Cardiac fibroblast (primary cell): ENCODE measurements around the gene ATP6V1D.

Experiments
- DNase-seq, 2 donors: peaks; one replicate each; pipeline versions ENCODE4 v3.0.0 to v3.0.0-alpha.2; 2010; ENCODE audit warnings: low read depth in 2 of 2
- H3K4me3 ChIP-seq, 2 donors: replicated peaks in 1 of 2; 1 replicate in 1 of 2; 2 replicates in 1 of 2; pipeline ENCODE4 v1.5.1; 2011; ENCODE audit warnings: low read depth in 2 of 2, low read length in 2 of 2, mild to moderate bottlenecking in 2 of 2, moderate library complexity in 1 of 2
- CTCF ChIP-seq: IDR thresholded peaks from one replicate; pipeline ENCODE4 v1.5.1; 2011; ENCODE audit warnings: low read depth, mild to moderate bottlenecking, low read length, inconsistent platforms

The ATP6V1D gene

GRCh38 chr14:67395086-67395875, 35.7 kb upstream of the ATP6V1D start:
- TF ChIP-seq CTCF, result no peak
- H3K4me3 ChIP-seq, result no peak overlapping the region
- no peak for DNase-seq

DNA sequence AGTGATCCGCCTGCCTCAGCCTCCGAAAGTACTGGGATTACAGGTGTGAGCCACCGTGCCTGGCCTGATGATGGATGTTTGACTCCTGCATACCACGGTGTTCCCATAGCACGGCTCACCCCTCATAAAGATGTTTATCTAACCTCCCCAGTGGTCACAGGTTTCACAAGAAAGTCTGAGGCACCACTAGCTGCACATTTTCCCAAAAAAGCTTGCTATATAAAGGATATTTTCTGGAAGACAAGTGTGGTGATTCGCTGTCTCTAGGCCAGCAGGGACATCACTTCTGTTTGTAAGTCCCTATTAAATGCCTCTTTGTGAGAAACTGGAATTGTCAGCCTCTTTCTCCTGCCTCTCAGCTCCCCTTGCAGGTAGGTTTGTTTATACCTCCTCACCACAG, 34.1 kb upstream of the ATP6V1D start:
- DNase-seq, result no peak
- TF ChIP-seq CTCF, result no peak
- no peak overlapping the region for H3K4me3 ChIP-seq

DNA sequence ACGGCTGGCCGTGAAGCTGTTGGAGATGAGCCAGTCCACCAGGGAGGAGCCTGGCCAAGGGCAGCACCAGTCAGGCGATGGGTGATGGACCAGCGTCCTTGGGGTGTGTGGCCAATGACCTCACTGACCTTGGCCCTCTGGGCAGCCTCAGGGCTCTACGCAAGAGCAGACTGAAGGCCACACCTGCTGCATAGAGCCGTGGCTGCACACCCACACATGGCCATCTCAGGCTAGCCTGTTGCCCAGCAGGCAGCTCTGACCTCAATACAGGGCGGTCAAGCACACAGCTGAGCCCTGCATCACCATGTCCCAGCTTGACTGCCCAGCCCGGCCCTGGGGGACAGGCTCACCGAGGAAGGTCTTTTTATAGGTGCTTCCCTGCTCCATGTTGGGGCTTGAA, 33.2 kb upstream of the ATP6V1D start:
- no peak overlapping the region for H3K4me3 ChIP-seq
- no peak for TF ChIP-seq CTCF
- DNase-seq, result no peak

GRCh38 chr14:67392123-67392522, 32.5 kb upstream of the ATP6V1D start:
- no peak for TF ChIP-seq CTCF
- DNase-seq, result no peak

DNA sequence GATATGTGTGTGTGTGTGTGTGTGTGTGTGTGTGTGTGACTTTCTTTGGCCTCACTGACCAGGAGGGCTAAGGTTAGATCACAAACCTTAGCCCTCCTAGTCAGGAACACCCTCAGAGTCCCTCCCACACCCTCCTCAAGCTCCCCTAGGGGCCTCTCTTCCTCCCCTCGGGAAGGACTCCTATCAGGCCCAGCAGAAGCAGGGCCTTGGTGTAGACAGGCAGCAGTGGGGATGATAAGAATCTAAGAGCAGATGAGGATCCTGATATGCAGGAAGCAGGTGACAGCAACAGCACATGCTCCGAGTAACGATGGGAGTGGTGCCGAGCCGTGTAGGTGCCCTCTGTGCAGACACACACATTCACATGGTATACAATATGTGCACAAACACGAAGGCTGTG, 31.7 kb upstream of the ATP6V1D start:
- H3K4me3 ChIP-seq, result no peak overlapping the region
- DNase-seq, result no peak
- no peak for TF ChIP-seq CTCF

More at GRCh38 chr14:67392123-67392522, 32.5 kb upstream of the ATP6V1D start:
- no peak overlapping the region for H3K4me3 ChIP-seq

GRCh38 chr14:67389811-67390534, 30.4 kb upstream of the ATP6V1D start:
- DNase-seq, result no peak
- no peak overlapping the region for H3K4me3 ChIP-seq
- no peak for TF ChIP-seq CTCF
